Vagina (tissue), 2 donors: ENCODE data around the gene ZNF587B.

Experiments
- POLR2A ChIP-seq, 2 donors: fragments of 450-650 bp; IDR thresholded peaks; one replicate each; pipeline ENCODE4 v1.6.1; 2017; ENCODE audit warnings: antibody characterized with exemption in 2 of 2, mild to moderate bottlenecking in 2 of 2, moderate library complexity in 2 of 2
- POLR2AphosphoS5 ChIP-seq, 2 donors: sonication (generic); formaldehyde crosslinking; IDR thresholded peaks; one replicate each; pipeline ENCODE4 v1.9.0; 2017; ENCODE audit warnings: antibody characterized with exemption in 2 of 2, mild to moderate bottlenecking in 2 of 2, low read depth in 1 of 2; ENCODE audit not compliant: insufficient read depth in 1 of 2
- TF ChIP-seq, protein P1 (sequence below), 3 experiments: fragments of 450-650 bp in 2 of 3; fragments of 200-600 bp in 1 of 3; sonication (generic) in 1 of 3; IDR thresholded peaks; one replicate each; pipeline ENCODE4 v1.5.1; 2017 to 2019; ENCODE audit warnings: antibody characterized with exemption in 3 of 3, mild to moderate bottlenecking in 2 of 3, moderate library complexity in 2 of 3

DNA sequence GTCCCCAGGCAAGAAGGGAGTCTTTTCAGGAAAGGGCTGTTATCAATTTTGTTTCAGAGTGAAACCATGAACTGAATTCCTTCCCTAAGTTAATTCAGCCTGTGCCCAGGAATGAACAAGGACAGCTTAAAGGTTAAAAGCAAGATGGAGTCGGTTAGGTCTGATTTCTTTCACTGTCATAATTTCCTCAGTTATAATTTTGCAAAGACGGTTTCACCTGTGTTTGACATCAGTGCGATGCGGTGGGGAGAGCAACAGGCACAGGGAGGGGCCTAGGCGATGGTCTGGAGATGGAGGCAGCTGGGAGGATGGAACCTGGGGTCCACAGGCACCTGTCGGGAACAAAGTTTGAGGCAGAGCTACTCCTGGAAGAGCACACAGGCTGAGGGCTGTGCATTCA, 9.5 kb upstream of the ZNF587B start:
- TF ChIP-seq, protein P1, sequence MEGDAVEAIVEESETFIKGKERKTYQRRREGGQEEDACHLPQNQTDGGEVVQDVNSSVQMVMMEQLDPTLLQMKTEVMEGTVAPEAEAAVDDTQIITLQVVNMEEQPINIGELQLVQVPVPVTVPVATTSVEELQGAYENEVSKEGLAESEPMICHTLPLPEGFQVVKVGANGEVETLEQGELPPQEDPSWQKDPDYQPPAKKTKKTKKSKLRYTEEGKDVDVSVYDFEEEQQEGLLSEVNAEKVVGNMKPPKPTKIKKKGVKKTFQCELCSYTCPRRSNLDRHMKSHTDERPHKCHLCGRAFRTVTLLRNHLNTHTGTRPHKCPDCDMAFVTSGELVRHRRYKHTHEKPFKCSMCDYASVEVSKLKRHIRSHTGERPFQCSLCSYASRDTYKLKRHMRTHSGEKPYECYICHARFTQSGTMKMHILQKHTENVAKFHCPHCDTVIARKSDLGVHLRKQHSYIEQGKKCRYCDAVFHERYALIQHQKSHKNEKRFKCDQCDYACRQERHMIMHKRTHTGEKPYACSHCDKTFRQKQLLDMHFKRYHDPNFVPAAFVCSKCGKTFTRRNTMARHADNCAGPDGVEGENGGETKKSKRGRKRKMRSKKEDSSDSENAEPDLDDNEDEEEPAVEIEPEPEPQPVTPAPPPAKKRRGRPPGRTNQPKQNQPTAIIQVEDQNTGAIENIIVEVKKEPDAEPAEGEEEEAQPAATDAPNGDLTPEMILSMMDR (IDR thresholded peaks at IDR 0.05) = no peak
- TF ChIP-seq POLR2A (IDR thresholded peaks at IDR 0.05) = no peak
- TF ChIP-seq POLR2AphosphoS5 (IDR thresholded peaks at IDR 0.05; ENCODE audit: insufficient read depth in 1 of 2, low read depth in 1 of 2) = no peak
